Neuronal stem cell (in vitro differentiated cells): Measurements from ENCODE around the gene EML4.

Experiments
- DNase-seq: peaks from one replicate; pipeline ENCODE4 v3.0.0-alpha.2; 2013; ENCODE audit warnings: low spot score
- H2AFZ ChIP-seq: one replicate; pipeline ENCODE4 v1.6.1; 2013; ENCODE audit warnings: mild to moderate bottlenecking, low read length, inconsistent platforms
- H2AK5ac ChIP-seq: 2 replicates; pipeline ENCODE4 v1.6.1; 2013; ENCODE audit warnings: low read depth, mild to moderate bottlenecking, inconsistent platforms, low read length, moderate library complexity, mixed read lengths
- H2BK120ac ChIP-seq: 2 replicates; pipeline ENCODE4 v1.6.1; 2013; ENCODE audit warnings: low read depth, mild to moderate bottlenecking, inconsistent platforms, low read length, moderate library complexity, mixed read lengths
- H2BK12ac ChIP-seq: one replicate; pipeline ENCODE4 v1.6.1; 2013; ENCODE audit warnings: low read length, inconsistent platforms
- H2BK15ac ChIP-seq: 2 replicates; pipeline ENCODE4 v1.6.1; 2013; ENCODE audit warnings: mild to moderate bottlenecking, low read length, inconsistent platforms, mixed read lengths
- H2BK5ac ChIP-seq: one replicate; pipeline ENCODE4 v1.6.1; 2013; ENCODE audit warnings: inconsistent platforms, mild to moderate bottlenecking, low read length, moderate library complexity
- H3K14ac ChIP-seq: one replicate; pipeline ENCODE4 v1.6.1; 2013; ENCODE audit warnings: low read length, inconsistent platforms
- H3K18ac ChIP-seq: 2 replicates; pipeline ENCODE4 v1.6.1; 2013; ENCODE audit warnings: low read length, inconsistent platforms
- H3K23ac ChIP-seq: 2 replicates; pipeline ENCODE4 v1.6.1; 2013; ENCODE audit warnings: low read depth, mild to moderate bottlenecking, mixed read lengths, low read length, inconsistent platforms; ENCODE audit not compliant: poor library complexity
- H3K27ac ChIP-seq: replicated peaks from 3 replicates; pipeline ENCODE4 v1.5.1; 2013; ENCODE audit warnings: low read length, inconsistent platforms
- H3K27me3 ChIP-seq, 3 experiments: 2 replicates each; pipeline ENCODE4 v1.6.1; 2013; ENCODE audit warnings: low read length in 3 of 3, mild to moderate bottlenecking in 2 of 3, inconsistent platforms in 1 of 3, low read depth in 1 of 3, mixed read lengths in 1 of 3, moderate library complexity in 1 of 3; ENCODE audit not compliant: control insufficient read depth in 3 of 3, insufficient read depth in 3 of 3
- H3K36me3 ChIP-seq, 2 donors: replicated peaks in 1 of 2; 2 replicates each; pipeline ENCODE4 v1.6.1; 2013; ENCODE audit warnings: low read length in 2 of 2; ENCODE audit not compliant: control insufficient read depth in 2 of 2, insufficient read depth in 2 of 2
- H3K4ac ChIP-seq: 2 replicates; pipeline ENCODE4 v1.6.1; 2013; ENCODE audit warnings: inconsistent platforms, mild to moderate bottlenecking, low read length, moderate library complexity
- H3K4me1 ChIP-seq, 2 donors: 1 replicate in 1 of 2; 2 replicates in 1 of 2; pipeline ENCODE4 v1.6.1; 2013; ENCODE audit warnings: low read length in 2 of 2, low read depth in 1 of 2; ENCODE audit not compliant: control insufficient read depth in 2 of 2, insufficient read depth in 1 of 2
- H3K4me2 ChIP-seq: one replicate; pipeline ENCODE4 v1.6.1; 2013; ENCODE audit warnings: mild to moderate bottlenecking, low read length, inconsistent platforms; ENCODE audit not compliant: insufficient read depth, poor library complexity, severe bottlenecking
- H3K4me3 ChIP-seq, 2 donors: 2 replicates each; pipeline ENCODE4 v1.5.1; 2013; ENCODE audit warnings: low read length in 2 of 2, mild to moderate bottlenecking in 2 of 2, inconsistent platforms in 1 of 2, moderate library complexity in 1 of 2
- H3K79me1 ChIP-seq: one replicate; pipeline ENCODE4 v1.6.1; 2013; ENCODE audit warnings: low read depth, mild to moderate bottlenecking, inconsistent platforms, low read length, moderate library complexity
- H3K9ac ChIP-seq: one replicate; pipeline ENCODE4 v1.6.1; 2013; ENCODE audit warnings: mild to moderate bottlenecking, low read depth, low read length, inconsistent platforms; ENCODE audit not compliant: poor library complexity
- H3K9me3 ChIP-seq, 2 donors: replicated peaks in 1 of 2; 2 replicates each; pipeline versions ENCODE3 to v1.6.1; 2013; ENCODE audit warnings: low read length in 2 of 2, mild to moderate bottlenecking in 2 of 2, inconsistent platforms in 1 of 2, low read depth in 1 of 2, mixed read lengths in 1 of 2, moderate library complexity in 1 of 2; ENCODE audit not compliant: control insufficient read depth in 2 of 2, insufficient read depth in 1 of 2
- H4K8ac ChIP-seq: one replicate; pipeline ENCODE4 v1.6.1; 2013; ENCODE audit warnings: low read depth, mild to moderate bottlenecking, inconsistent platforms, low read length, moderate library complexity
- H4K91ac ChIP-seq: one replicate; pipeline ENCODE4 v1.6.1; 2013; ENCODE audit warnings: low read length, low read depth, mild to moderate bottlenecking, inconsistent platforms; ENCODE audit not compliant: poor library complexity
- WGBS, 2 donors: extraction: QIAGEN DNeasy Blood & Tissue Kit; methylation state at CpG; one replicate each; pipeline ENCODE4 v1.1.7; 2013; ENCODE audit warnings: missing lambda C conversion rate in 2 of 2, mixed read lengths in 1 of 2; ENCODE audit not compliant: insufficient read length in 2 of 2, insufficient replicate concordance in 1 of 2; ENCODE audit errors: extremely low coverage in 2 of 2; 5-methylcytosine and 5-hydroxymethylcytosine counted together

The EML4 gene

GRCh38 chr2:42361728-42362283 lies 192.7 kb downstream of the EML4 start:
- no peak overlapping the region for H2BK12ac ChIP-seq
- H3K27ac ChIP-seq = no peak overlapping the region
- H3K18ac ChIP-seq = no peak overlapping the region
- no peak overlapping the region for H2BK120ac ChIP-seq
- no peak overlapping the region for H2AK5ac ChIP-seq
- H3K4me1 ChIP-seq = peaks cover 3 to 4% of the 10 kb centered on the region in 2 donors
- no peak overlapping the region for H3K23ac ChIP-seq
- no peaks in the 10 kb centered on the region for H3K9me3 ChIP-seq
- H3K4ac ChIP-seq = no peak overlapping the region
- peak overlapping the region; percentile 65 for H3K4me2 ChIP-seq
- no peak overlapping the region for H2BK5ac ChIP-seq
- H3K27me3 ChIP-seq = peaks cover 0 to 35% (median 0%) of the 10 kb centered on the region in 3 experiments
- H2AFZ ChIP-seq = peak overlapping the region; percentile 78
- peak overlapping the region; percentile 26 to 42 for H3K4me3 ChIP-seq
- no peak overlapping the region for H4K8ac ChIP-seq
- no peak overlapping the region for H4K91ac ChIP-seq
- DNase-seq = no peak
- no peak overlapping the region for H2BK15ac ChIP-seq
- H3K14ac ChIP-seq = no peak overlapping the region
- H3K36me3 ChIP-seq = no peaks in the 10 kb centered on the region
- H3K9ac ChIP-seq = no peak overlapping the region
- peaks cover 9% of the 10 kb centered on the region for H3K79me1 ChIP-seq
- no CpG with 5 or more reads among the region's 6 CpGs for WGBS, 2 donors

- Histone ChIP-seq H2AFZ (no peak overlapping the region), H2BK12ac (no peak overlapping the region), H2BK120ac (no peak overlapping the region), H2BK5ac (no peak overlapping the region), H4K91ac (no peak overlapping the region), H4K8ac (no peak overlapping the region), H3K4me2 (no peak overlapping the region), H3K18ac (no peak overlapping the region), H3K27ac (no peak overlapping the region), H2BK15ac (no peak overlapping the region), H3K23ac (no peak overlapping the region), H3K14ac (no peak overlapping the region), H3K9me3 (no peaks in the 10 kb centered on the region), H3K9ac (no peak overlapping the region), H3K4ac (no peak overlapping the region), H2AK5ac (no peak overlapping the region), H3K4me1 (peaks cover 3 to 4% of the 10 kb centered on the region in 2 donors), H3K79me1 (peaks cover 7% of the 10 kb centered on the region), H3K27me3 (peaks cover 0 to 49% (median 0%) of the 10 kb centered on the region in 3 experiments), H3K36me3 (no peaks in the 10 kb centered on the region), H3K4me3 (no peak overlapping the region)
- DNase-seq = no peak
- WGBS, 2 donors = no CpG with 5 or more reads among the region's 3 CpGs
Measured at GRCh38 chr2:42363413-42363812, 194.3 kb downstream of the EML4 start.

DNA sequence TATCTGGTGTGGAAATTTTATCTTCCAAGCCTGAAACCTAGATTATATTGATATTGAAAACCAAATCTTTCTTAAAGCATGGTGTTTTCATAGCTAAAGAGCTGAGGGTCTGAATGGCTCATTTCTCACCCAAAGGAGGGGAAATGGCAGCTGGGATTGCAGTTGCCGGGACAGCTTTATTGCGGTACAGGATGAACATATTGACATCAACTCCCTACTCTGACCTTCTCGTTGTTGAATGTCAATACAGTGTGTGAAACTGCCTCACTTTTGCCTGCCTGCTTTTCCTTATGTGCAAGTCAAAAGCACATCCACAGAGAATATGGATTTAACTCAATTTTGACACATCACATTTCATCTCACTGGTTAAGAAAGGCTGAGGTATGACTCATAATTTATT lies 195.5 kb downstream of the EML4 start:
- no peak overlapping the region for H2AFZ ChIP-seq
- no peak overlapping the region for H3K4ac ChIP-seq
- peaks cover 0 to 5% of the 10 kb centered on the region in 2 donors for H3K4me1 ChIP-seq
- no peak overlapping the region for H3K23ac ChIP-seq
- H2BK120ac ChIP-seq = no peak overlapping the region
- DNase-seq = no peak
- peaks cover 0 to 54% (median 0%) of the 10 kb centered on the region in 3 experiments for H3K27me3 ChIP-seq
- no peak overlapping the region for H4K8ac ChIP-seq
- no peak overlapping the region for H2BK12ac ChIP-seq
- H2AK5ac ChIP-seq = no peak overlapping the region
- no peak overlapping the region for H3K4me3 ChIP-seq
- no CpG with 5 or more reads among the region's 3 CpGs for WGBS, 2 donors
- no peak overlapping the region for H3K14ac ChIP-seq
- H4K91ac ChIP-seq = no peak overlapping the region
- no peak overlapping the region for H3K27ac ChIP-seq
- H2BK5ac ChIP-seq = no peak overlapping the region
- no peaks in the 10 kb centered on the region for H3K36me3 ChIP-seq
- H3K9ac ChIP-seq = no peak overlapping the region
- no peak overlapping the region for H3K18ac ChIP-seq
- no peaks in the 10 kb centered on the region for H3K9me3 ChIP-seq
- no peak overlapping the region for H2BK15ac ChIP-seq
- H3K4me2 ChIP-seq = no peak overlapping the region
- peaks cover 7% of the 10 kb centered on the region for H3K79me1 ChIP-seq

GRCh38 chr2:42366411-42366810 lies 197.3 kb downstream of the EML4 start:
- Histone ChIP-seq H3K36me3 (no peaks in the 10 kb centered on the region), H4K91ac (no peak overlapping the region), H2BK5ac (no peak overlapping the region), H3K9me3 (no peaks in the 10 kb centered on the region), H2BK120ac (no peak overlapping the region), H2BK12ac (no peak overlapping the region), H2BK15ac (no peak overlapping the region), H3K4me2 (no peak overlapping the region), H3K79me1 (no peaks in the 10 kb centered on the region), H3K4ac (no peak overlapping the region), H4K8ac (no peak overlapping the region), H3K18ac (no peak overlapping the region), H3K14ac (no peak overlapping the region), H3K27ac (no peak overlapping the region), H3K23ac (no peak overlapping the region), H3K9ac (no peak overlapping the region), H3K27me3 (peaks cover 0 to 54% (median 0%) of the 10 kb centered on the region in 3 experiments), H2AK5ac (no peak overlapping the region), H3K4me1 (peaks cover 0 to 2% of the 10 kb centered on the region in 2 donors), H2AFZ (no peak overlapping the region), H3K4me3 (no peak overlapping the region)
- DNase-seq = no peak
